ENCODE data around the gene GIPC3.
A peak's percentile ranks its signal among the peaks of the same experiment; 100 is the strongest.

GIPC3 gene

DNA sequence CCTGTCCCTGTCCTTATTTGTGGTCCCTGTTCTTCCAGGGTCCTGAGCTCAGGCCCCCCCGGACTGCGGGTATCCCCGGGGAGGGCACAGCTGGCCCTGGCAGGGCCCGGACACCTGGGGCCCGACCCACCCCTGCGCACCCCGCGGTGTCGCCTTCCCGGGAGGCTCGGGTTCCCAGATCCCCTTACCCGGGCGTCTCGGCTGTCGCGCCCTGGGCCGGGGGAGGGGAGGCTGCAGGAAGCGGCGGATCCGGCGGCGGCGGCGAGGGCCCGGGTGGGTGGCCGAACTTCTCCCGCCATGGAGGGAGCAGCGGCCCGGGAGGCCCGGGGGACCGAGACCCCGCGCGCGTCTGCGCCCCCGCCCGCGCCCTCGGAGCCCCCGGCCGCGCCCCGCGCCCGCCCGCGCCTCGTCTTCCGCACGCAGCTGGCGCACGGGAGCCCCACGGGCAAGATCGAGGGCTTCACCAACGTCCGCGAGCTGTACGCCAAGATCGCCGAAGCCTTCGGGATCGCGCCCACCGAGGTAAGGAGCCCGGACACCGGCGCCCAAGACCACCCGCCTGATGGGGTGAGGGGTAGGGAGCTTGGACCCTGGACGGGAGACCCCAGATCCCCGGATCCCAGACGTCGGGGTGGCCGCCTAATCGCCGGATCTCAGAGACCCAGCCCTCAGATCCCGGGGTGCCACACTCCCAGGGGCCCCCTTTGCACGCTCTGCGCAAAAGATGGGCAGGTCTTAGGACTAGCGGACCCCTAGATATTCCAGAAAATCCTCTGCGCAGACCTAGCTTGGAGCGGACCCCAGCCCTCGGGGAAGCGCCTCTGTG, at the start of gene GIPC3:
GIPC3 (plus strand) TSS at position 178 of the 826 bp plus-strand sequence; CDS start at position 298, 120 bp downstream.
- Histone ChIP-seq H3K27me3 (peaks cover 44% of the 10 kb centered on the region), H3K36me3 (no peaks in the 10 kb centered on the region), H3K27ac (no peak within 1 kb of the TSS), H3K4me3 (ENCODE audit: low read depth in 1 of 2, low read length in 1 of 2) (no peak within 1 kb of the TSS), H3K4me1 (ENCODE audit: control insufficient read depth in 1 of 2, insufficient read depth in 1 of 2, low read depth in 1 of 2, low read length in 1 of 2) (no peaks in the 10 kb centered on the region), H3K9me3 (no peaks in the 10 kb centered on the region)
- TF ChIP-seq, protein P1, sequence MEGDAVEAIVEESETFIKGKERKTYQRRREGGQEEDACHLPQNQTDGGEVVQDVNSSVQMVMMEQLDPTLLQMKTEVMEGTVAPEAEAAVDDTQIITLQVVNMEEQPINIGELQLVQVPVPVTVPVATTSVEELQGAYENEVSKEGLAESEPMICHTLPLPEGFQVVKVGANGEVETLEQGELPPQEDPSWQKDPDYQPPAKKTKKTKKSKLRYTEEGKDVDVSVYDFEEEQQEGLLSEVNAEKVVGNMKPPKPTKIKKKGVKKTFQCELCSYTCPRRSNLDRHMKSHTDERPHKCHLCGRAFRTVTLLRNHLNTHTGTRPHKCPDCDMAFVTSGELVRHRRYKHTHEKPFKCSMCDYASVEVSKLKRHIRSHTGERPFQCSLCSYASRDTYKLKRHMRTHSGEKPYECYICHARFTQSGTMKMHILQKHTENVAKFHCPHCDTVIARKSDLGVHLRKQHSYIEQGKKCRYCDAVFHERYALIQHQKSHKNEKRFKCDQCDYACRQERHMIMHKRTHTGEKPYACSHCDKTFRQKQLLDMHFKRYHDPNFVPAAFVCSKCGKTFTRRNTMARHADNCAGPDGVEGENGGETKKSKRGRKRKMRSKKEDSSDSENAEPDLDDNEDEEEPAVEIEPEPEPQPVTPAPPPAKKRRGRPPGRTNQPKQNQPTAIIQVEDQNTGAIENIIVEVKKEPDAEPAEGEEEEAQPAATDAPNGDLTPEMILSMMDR (IDR thresholded peaks at IDR 0.05) = no peak

DNA sequence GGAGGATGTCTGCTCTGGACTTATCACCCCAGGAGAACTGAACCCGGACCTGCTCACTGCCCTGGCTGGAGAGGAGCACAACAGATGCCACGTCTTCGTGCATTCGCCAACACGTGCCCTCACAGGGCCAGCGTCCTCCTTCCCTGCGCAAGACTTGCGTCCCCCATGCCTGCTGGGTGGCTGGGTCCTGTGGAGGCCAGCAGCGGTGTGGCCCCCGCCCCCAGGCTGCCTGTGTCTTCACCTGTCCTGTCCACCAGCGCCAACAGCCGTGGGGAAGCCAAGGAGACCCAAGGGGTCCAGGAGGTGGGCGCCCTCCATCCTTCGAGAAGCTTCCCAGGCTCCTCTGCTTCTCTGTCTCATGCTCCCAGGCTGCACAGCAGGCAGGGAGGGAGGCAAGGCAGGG, 49.7 kb upstream of the GIPC3 start:
- no peak overlapping the region for H3K4me3 ChIP-seq (ENCODE audit: low read depth in 1 of 2, low read length in 1 of 2)
- no peaks in the 10 kb centered on the region for H3K9me3 ChIP-seq
- H3K27ac ChIP-seq = no peak overlapping the region
- no peaks in the 10 kb centered on the region for H3K27me3 ChIP-seq
- peaks cover 88% of the 10 kb centered on the region for H3K36me3 ChIP-seq
- peaks cover 4 to 5% of the 10 kb centered on the region in 2 experiments for H3K4me1 ChIP-seq (ENCODE audit: control insufficient read depth in 1 of 2, insufficient read depth in 1 of 2, low read depth in 1 of 2, low read length in 1 of 2)
- TF ChIP-seq, protein P1 (IDR thresholded peaks at IDR 0.05) = no peak

- H3K27ac ChIP-seq = no peak overlapping the region
- no peak overlapping the region for H3K4me3 ChIP-seq (ENCODE audit: low read depth in 1 of 2, low read length in 1 of 2)
- peaks cover 84% of the 10 kb centered on the region for H3K36me3 ChIP-seq
- H3K4me1 ChIP-seq (ENCODE audit: control insufficient read depth in 1 of 2, insufficient read depth in 1 of 2, low read depth in 1 of 2, low read length in 1 of 2) = peaks cover 4 to 5% of the 10 kb centered on the region in 2 experiments
- TF ChIP-seq, protein P1 (IDR thresholded peaks at IDR 0.05) = no peak
- no peaks in the 10 kb centered on the region for H3K27me3 ChIP-seq
- no peaks in the 10 kb centered on the region for H3K9me3 ChIP-seq
Measured at GRCh38 chr19:3535981-3536380, 49.3 kb upstream of the GIPC3 start.

DNA sequence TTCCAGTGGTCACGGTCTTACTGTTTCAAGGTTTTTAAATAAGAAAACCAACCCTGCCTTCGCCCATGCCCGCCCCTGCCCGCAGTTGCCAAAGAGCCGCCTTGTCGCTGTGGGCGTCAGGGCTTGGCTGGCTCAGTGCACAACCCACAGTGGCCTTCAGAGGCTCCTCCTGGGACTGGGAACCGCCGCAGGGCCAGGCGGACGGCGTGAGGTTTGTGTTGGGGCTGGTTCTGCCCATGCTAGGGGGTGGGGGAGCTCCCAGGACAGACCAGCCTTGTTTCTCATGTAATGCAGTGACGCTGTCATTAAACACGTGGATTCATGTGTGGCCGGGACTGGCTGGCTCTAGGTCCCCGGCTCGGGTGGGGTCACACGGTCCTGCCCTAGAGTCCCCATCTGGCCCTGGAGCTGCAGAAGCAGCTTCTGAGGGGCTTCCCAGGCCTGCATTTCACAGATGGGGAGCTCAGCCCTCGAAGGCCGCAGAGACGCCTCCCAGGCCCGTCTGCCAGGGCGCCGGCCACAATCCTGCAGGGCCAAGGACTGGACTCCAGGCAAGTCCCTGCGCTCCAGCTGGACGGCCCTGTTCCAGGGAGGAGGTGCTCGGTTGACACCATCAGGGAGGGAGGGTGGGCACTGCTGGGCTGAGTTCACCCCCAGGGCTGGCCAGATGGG, 48.7 kb upstream of the GIPC3 start:
- no peaks in the 10 kb centered on the region for H3K27me3 ChIP-seq
- H3K4me3 ChIP-seq (ENCODE audit: low read depth in 1 of 2, low read length in 1 of 2) = no peak overlapping the region
- no peak overlapping the region for H3K27ac ChIP-seq
- TF ChIP-seq, protein P1 (IDR thresholded peaks at IDR 0.05) = no peak
- H3K4me1 ChIP-seq (ENCODE audit: control insufficient read depth in 1 of 2, insufficient read depth in 1 of 2, low read depth in 1 of 2, low read length in 1 of 2) = peaks cover 4 to 5% of the 10 kb centered on the region in 2 experiments
- H3K36me3 ChIP-seq = peaks cover 78% of the 10 kb centered on the region
- H3K9me3 ChIP-seq = no peaks in the 10 kb centered on the region

GRCh38 chr19:3537101-3537437, 48.2 kb upstream of the GIPC3 start:
- TF ChIP-seq, protein P1 (IDR thresholded peaks at IDR 0.05) = no peak
- no peak overlapping the region for H3K4me3 ChIP-seq (ENCODE audit: low read depth in 1 of 2, low read length in 1 of 2)
- peaks cover 73% of the 10 kb centered on the region for H3K36me3 ChIP-seq
- peak overlapping the region; percentile 50 for H3K27ac ChIP-seq
- peaks cover 4 to 5% of the 10 kb centered on the region in 2 experiments for H3K4me1 ChIP-seq (ENCODE audit: control insufficient read depth in 1 of 2, insufficient read depth in 1 of 2, low read depth in 1 of 2, low read length in 1 of 2)
- no peaks in the 10 kb centered on the region for H3K27me3 ChIP-seq
- H3K9me3 ChIP-seq = no peaks in the 10 kb centered on the region
